Measurements from ENCODE around the gene HSF5. TPM values are rescaled to one million over a fixed set of nuclear protein-coding genes. Genes with fewer than 3 reads are reported as not detected.

The HSF5 gene
- total RNA-seq, 1 donor from 2014 or later = 0.32 TPM

DNA sequence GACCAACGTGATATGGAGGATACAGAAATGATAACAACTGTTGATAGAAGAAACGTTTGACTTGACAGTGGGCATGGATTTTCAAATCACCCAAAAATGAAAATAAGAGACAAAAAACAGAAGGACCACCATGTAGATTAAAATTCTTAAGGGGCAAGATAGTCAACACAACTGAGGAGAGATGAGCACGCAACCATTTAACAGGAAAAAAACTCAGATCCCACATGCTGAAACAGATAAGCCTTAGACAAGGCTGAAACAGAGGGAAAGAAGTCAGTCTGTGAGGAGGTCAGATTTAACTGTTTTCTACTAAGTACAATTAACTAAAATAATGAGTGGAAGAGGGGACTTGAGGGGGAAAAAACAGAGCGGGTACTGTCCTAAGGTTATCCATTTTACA lies 92.0 kb downstream of the HSF5 start:
- TF ChIP-seq, protein P1, sequence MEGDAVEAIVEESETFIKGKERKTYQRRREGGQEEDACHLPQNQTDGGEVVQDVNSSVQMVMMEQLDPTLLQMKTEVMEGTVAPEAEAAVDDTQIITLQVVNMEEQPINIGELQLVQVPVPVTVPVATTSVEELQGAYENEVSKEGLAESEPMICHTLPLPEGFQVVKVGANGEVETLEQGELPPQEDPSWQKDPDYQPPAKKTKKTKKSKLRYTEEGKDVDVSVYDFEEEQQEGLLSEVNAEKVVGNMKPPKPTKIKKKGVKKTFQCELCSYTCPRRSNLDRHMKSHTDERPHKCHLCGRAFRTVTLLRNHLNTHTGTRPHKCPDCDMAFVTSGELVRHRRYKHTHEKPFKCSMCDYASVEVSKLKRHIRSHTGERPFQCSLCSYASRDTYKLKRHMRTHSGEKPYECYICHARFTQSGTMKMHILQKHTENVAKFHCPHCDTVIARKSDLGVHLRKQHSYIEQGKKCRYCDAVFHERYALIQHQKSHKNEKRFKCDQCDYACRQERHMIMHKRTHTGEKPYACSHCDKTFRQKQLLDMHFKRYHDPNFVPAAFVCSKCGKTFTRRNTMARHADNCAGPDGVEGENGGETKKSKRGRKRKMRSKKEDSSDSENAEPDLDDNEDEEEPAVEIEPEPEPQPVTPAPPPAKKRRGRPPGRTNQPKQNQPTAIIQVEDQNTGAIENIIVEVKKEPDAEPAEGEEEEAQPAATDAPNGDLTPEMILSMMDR (IDR thresholded peaks at IDR 0.05) = no peak
- Histone ChIP-seq H3K4me1 (peaks cover 12% of the 10 kb centered on the region), H3K9me3 (no peaks in the 10 kb centered on the region), H3K27me3 (ENCODE audit: low read depth) (no peaks in the 10 kb centered on the region), H3K27ac (no peak overlapping the region), H3K36me3 (no peaks in the 10 kb centered on the region), H3K4me3 (no peak overlapping the region)
- ATAC-seq (no peak), DNase-seq (no peak)
- intact Hi-C loops (cut with DNase I) = no loop called here

GRCh38 chr17:58394534-58395223 lies 93.5 kb downstream of the HSF5 start:
- H3K27ac ChIP-seq = no peak overlapping the region
- H3K36me3 ChIP-seq = no peaks in the 10 kb centered on the region
- H3K27me3 ChIP-seq (ENCODE audit: low read depth) = no peaks in the 10 kb centered on the region
- ATAC-seq = no peak
- TF ChIP-seq, protein P1 (IDR thresholded peaks at IDR 0.05) = no peak
- H3K9me3 ChIP-seq = no peaks in the 10 kb centered on the region
- H3K4me1 ChIP-seq = peaks cover 12% of the 10 kb centered on the region
- H3K4me3 ChIP-seq = no peak overlapping the region
- intact Hi-C loops (cut with DNase I) = no loop called here
- no peak for DNase-seq

DNA sequence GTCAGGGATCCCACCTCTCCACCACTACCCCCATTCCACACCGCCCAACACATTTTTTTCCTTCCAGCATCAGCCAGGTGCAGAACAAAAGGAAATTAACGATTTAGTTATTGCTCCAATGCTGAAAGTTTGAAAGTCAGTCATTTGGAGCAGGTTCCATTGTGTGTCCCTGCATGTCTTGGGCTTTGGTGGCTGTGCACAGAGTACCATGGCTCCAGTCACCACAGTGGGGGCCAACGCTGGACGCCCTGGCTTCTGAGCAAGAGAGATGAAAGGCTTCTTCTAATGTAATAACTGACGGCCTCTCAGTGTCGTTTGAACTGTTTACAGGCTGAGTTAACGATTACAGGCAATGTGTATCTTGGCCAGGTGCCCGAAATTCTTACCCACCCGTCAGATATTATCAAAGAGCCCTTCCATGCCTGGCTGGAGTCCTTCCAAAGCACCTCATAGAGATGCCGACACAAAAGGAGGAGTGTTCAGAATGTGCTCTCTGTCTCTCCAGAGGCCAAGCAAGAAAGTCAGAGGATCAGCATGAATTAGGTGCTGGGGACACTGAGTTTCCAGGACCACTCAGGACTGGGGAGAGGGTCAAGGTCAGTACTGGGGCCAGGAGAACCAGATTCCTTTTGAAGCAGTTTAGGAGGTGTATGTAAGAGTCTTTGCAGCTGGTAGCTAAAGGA lies 96.8 kb downstream of the HSF5 start:
- intact Hi-C loops (cut with DNase I) = no loop called here
- Histone ChIP-seq H3K27ac (peak overlapping the region; percentile 67), H3K9me3 (no peaks in the 10 kb centered on the region), H3K27me3 (ENCODE audit: low read depth) (no peaks in the 10 kb centered on the region), H3K4me1 (peaks cover 12% of the 10 kb centered on the region), H3K4me3 (no peak overlapping the region), H3K36me3 (no peaks in the 10 kb centered on the region)
- peak; percentile 89 to 95 for ATAC-seq
- TF ChIP-seq, protein P1 (IDR thresholded peaks at IDR 0.05) = no peak
- DNase-seq = peak; percentile 84

- TF ChIP-seq, protein P1 (IDR thresholded peaks at IDR 0.05) = no peak
- H3K4me1 ChIP-seq = peaks cover 12% of the 10 kb centered on the region
- intact Hi-C loops (cut with DNase I) = no loop called here
- H3K4me3 ChIP-seq = no peak overlapping the region
- ATAC-seq = peak in 1 of 2 donors; percentile 4
- no peaks in the 10 kb centered on the region for H3K27me3 ChIP-seq (ENCODE audit: low read depth)
- H3K9me3 ChIP-seq = no peaks in the 10 kb centered on the region
- no peak for DNase-seq
- peak overlapping the region; percentile 67 for H3K27ac ChIP-seq
- H3K36me3 ChIP-seq = no peaks in the 10 kb centered on the region
Observed at GRCh38 chr17:58390884-58391283, 97.3 kb downstream of the HSF5 start.

DNA sequence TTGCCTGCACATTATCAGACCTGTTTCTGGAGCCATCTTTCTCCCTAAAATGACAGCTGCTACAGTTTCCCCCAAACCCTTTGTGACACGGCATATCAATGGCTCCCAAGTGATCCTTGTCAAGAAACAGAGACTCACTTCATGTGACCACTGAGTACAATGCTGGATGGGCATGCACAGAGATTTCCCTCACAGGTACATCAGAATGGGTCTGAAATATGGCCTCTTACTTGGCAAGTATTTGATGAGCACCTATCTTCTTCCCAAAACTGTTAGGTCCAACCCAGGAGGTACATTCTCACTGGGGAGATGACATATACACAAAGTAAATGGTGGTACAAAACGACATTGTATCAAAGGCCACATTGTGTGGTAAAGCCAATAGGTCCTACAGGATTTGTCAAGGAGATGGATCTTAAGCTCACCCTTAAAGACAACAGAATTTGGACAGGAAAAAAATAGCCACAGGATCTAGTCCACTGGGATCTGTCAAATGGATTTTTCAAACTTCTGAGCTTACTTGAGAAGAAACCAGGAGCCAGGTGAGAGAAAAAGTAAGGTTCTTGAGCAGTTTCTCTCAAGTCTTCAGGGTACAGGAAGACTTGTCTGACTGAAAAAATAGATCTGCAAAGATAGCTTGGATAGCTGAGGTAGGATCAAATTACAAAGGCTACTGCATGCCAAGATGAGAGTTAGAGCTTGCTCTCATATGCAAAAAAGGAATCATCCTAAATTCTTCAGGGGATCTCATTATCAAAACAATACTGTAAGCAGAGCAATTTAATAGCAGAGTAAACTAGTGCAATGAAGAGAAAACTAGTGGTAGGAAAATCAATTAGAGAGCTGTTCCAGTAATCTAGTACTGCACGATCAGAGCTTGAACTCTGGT lies 99.7 kb downstream of the HSF5 start:
- no peak for DNase-seq
- Histone ChIP-seq H3K4me1 (peaks cover 28% of the 10 kb centered on the region), H3K9me3 (no peaks in the 10 kb centered on the region), H3K27ac (no peak overlapping the region), H3K27me3 (ENCODE audit: low read depth) (no peaks in the 10 kb centered on the region), H3K36me3 (no peaks in the 10 kb centered on the region), H3K4me3 (no peak overlapping the region)
- ATAC-seq = no peak
- TF ChIP-seq, protein P1 (IDR thresholded peaks at IDR 0.05) = no peak
- intact Hi-C loops (cut with DNase I) = no loop called here
